PC-9 (cell line): ENCODE measurements around the gene CFAP410.

Experiments used
- EZH2 ChIP-seq: fragments of 200-600 bp; sonication (generic); IDR thresholded peaks from 2 replicates; pipeline ENCODE4 v1.8.0; 2017; ENCODE audit warnings: antibody characterized with exemption, low read depth
- TF ChIP-seq, protein P1 (sequence below): fragments of 200-600 bp; sonication (generic); conservative IDR thresholded peaks from 2 replicates; pipeline ENCODE4 v1.6.1; 2017; ENCODE audit warnings: mixed run types, antibody characterized with exemption, mild to moderate bottlenecking, moderate library complexity

DNA sequence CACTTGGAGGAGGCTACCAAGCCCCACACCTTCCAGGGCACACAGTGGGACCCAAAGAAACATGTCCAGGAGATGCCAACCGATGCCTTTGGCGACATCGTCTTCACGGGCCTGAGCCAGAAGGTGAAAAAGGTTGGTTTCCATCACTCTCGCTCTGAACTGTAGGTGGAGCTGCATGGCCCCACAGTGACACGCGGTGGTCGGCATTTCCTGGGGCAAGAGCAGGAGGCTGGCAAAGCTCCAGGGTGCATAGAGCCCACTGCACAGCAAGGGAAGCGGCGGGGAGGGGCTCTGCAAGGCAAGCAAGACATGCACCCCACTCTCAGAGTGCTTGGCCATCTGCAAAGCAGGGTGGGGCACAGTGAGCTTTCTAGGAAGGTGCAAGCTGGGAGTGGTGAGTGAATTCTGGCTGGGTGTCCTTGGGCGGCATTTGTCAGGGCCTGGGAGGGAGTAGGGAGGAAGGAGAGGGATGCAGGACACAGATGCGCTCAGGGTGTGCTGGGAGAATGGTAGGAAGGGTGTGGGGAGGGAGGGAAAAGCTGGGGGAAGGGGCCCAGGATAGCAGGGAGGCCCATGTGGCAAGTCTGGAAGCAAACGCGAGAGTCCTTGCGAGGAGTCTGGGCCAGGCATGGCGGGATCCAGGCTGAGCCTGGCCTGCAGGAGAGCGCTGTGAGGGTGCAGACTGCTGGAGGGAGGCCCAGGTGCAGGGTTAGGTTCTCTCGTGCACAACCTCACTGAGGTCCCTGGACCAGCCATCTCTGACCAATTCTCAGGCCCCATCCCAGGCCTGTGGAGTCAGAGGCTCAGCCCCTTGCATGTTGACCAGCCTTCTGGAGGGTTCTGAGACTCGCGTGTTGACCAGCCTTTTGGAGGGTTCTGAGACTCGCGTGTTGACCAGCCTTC lies 25.2 kb upstream of the CFAP410 start:
- TF ChIP-seq, protein P1, sequence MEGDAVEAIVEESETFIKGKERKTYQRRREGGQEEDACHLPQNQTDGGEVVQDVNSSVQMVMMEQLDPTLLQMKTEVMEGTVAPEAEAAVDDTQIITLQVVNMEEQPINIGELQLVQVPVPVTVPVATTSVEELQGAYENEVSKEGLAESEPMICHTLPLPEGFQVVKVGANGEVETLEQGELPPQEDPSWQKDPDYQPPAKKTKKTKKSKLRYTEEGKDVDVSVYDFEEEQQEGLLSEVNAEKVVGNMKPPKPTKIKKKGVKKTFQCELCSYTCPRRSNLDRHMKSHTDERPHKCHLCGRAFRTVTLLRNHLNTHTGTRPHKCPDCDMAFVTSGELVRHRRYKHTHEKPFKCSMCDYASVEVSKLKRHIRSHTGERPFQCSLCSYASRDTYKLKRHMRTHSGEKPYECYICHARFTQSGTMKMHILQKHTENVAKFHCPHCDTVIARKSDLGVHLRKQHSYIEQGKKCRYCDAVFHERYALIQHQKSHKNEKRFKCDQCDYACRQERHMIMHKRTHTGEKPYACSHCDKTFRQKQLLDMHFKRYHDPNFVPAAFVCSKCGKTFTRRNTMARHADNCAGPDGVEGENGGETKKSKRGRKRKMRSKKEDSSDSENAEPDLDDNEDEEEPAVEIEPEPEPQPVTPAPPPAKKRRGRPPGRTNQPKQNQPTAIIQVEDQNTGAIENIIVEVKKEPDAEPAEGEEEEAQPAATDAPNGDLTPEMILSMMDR: no peak
- TF ChIP-seq EZH2: no peak
